Esophagus squamous epithelium (tissue), 4 donors: ENCODE data around the gene PHLPP1.

Experiments used
- POLR2A ChIP-seq, 4 donors: fragments of 450-650 bp; IDR thresholded peaks; one replicate each; pipeline ENCODE4 v1.6.1; 2017; ENCODE audit warnings: antibody characterized with exemption in 4 of 4, mild to moderate bottlenecking in 4 of 4, moderate library complexity in 3 of 4
- TF ChIP-seq, protein P1 (sequence below), 6 experiments: fragments of 450-650 bp in 4 of 6; fragments of 200-600 bp in 2 of 6; sonication (generic) in 2 of 6; IDR thresholded peaks; one replicate each; pipeline ENCODE4 v1.5.1; 2016 to 2019; ENCODE audit warnings: antibody characterized with exemption in 6 of 6, mild to moderate bottlenecking in 4 of 6, moderate library complexity in 4 of 6

DNA sequence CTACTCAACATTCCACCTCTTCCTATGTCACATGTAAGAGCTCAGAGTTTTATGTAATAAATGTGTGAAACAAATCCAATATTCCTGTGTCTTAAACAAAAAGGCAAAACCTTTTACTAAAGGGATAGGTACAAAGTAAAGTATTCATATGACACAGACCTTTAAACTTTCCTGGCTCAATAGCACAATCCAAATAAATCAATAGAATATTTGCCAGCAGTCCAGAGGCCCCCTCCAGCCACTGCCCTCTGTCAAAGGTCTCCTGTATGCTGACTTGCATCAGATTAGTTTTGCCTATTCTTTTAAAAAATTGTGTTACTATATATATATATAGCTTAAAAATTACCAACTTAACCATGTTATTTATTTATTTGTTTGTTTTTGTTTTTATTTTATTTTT lies 17.7 kb upstream of the PHLPP1 start:
- TF ChIP-seq, protein P1, sequence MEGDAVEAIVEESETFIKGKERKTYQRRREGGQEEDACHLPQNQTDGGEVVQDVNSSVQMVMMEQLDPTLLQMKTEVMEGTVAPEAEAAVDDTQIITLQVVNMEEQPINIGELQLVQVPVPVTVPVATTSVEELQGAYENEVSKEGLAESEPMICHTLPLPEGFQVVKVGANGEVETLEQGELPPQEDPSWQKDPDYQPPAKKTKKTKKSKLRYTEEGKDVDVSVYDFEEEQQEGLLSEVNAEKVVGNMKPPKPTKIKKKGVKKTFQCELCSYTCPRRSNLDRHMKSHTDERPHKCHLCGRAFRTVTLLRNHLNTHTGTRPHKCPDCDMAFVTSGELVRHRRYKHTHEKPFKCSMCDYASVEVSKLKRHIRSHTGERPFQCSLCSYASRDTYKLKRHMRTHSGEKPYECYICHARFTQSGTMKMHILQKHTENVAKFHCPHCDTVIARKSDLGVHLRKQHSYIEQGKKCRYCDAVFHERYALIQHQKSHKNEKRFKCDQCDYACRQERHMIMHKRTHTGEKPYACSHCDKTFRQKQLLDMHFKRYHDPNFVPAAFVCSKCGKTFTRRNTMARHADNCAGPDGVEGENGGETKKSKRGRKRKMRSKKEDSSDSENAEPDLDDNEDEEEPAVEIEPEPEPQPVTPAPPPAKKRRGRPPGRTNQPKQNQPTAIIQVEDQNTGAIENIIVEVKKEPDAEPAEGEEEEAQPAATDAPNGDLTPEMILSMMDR (IDR thresholded peaks at IDR 0.05) = no peak
- TF ChIP-seq POLR2A (IDR thresholded peaks at IDR 0.05) = no peak
